PC-9 (cell line): ENCODE measurements around the gene HMGCL. TPM values are rescaled to one million over a fixed set of nuclear protein-coding genes. Genes with fewer than 3 reads are reported as not detected.
"Not testable (repeated sequence)": the region's sequence is repeated elsewhere in the genome, so short reads cannot be mapped to it uniquely, and the experiment has no call there.

ENCODE experiments used
- BruUV-seq: library from RNA; stranded (reverse); fragments of 400-500 nt; replicated peaks from 2 replicates; lab custom pipeline; 2021; lab: Mats Ljungman, UMichigan
- CTCF ChIA-PET: fragments of 300-600 bp; sonication (Branson Sonifier 250); formaldehyde crosslinking; loops from one replicate; lab custom pipeline; 2022; ENCODE audit warnings: antibody characterized with exemption; lab: Charles Lee
- POLR2A ChIA-PET: fragments of 300-600 bp; sonication (Branson Sonifier 250); formaldehyde crosslinking; loops from one replicate; lab custom pipeline; 2022; ENCODE audit warnings: antibody characterized with exemption; ENCODE audit not compliant: unreplicated experiment; lab: Charles Lee
- DNase-seq, 2 experiments: peaks; one replicate each; pipeline versions ENCODE4 v3.0.0 to v3.0.0-alpha.2; 2015 to 2022; ENCODE audit warnings: mixed read lengths in 1 of 2
- H2AFZ ChIP-seq: fragments of 200-600 bp; sonication (generic); 2 replicates; pipeline ENCODE4 v1.8.1; 2017; ENCODE audit warnings: antibody characterized with exemption
- H3F3A ChIP-seq: fragments of 200-600 bp; sonication (generic); 2 replicates; pipeline ENCODE4 v1.8.1; 2017; ENCODE audit warnings: antibody characterized with exemption, mild to moderate bottlenecking, low read depth; ENCODE audit not compliant: insufficient read depth
- H3K27ac ChIP-seq: fragments of 200-600 bp; sonication (generic); 2 replicates; pipeline ENCODE4 v1.6.1; 2016; ENCODE audit warnings: mixed run types
- H3K27me3 ChIP-seq: fragments of 200-600 bp; sonication (generic); 2 replicates; pipeline ENCODE4 v1.6.1; 2016; ENCODE audit warnings: low read depth, mixed run types; ENCODE audit not compliant: insufficient read depth
- H3K36me3 ChIP-seq: fragments of 200-600 bp; sonication (generic); 2 replicates; pipeline ENCODE4 v1.6.1; 2016; ENCODE audit warnings: low read depth, mixed run types
- H3K4me1 ChIP-seq: fragments of 200-600 bp; sonication (generic); replicated peaks from 2 replicates; pipeline ENCODE4 v1.6.1; 2016; ENCODE audit warnings: mixed run types; ENCODE audit not compliant: insufficient read depth
- H3K4me2 ChIP-seq: fragments of 200-600 bp; sonication (generic); 2 replicates; pipeline ENCODE4 v1.6.1; 2017; ENCODE audit warnings: mixed run types
- H3K4me3 ChIP-seq: fragments of 200-600 bp; sonication (generic); 2 replicates; pipeline ENCODE4 v1.6.1; 2016; ENCODE audit warnings: mixed run types
- H3K79me2 ChIP-seq: fragments of 200-600 bp; sonication (generic); 2 replicates; pipeline ENCODE4 v1.6.1; 2017; ENCODE audit warnings: low read depth, mixed run types
- H3K9me2 ChIP-seq: fragments of 200-600 bp; sonication (generic); 2 replicates; pipeline ENCODE4 v1.8.1; 2017; ENCODE audit warnings: mild to moderate bottlenecking; ENCODE audit not compliant: insufficient read depth
- H3K9me3 ChIP-seq: fragments of 200-600 bp; sonication (generic); 2 replicates; pipeline ENCODE4 v1.8.1; 2016; ENCODE audit warnings: low read depth; ENCODE audit not compliant: insufficient read depth
- H4K20me1 ChIP-seq: fragments of 200-600 bp; sonication (generic); 2 replicates; pipeline ENCODE4 v1.8.1; 2017; ENCODE audit not compliant: insufficient read depth
- EZH2 ChIP-seq: fragments of 200-600 bp; sonication (generic); IDR thresholded peaks from 2 replicates; pipeline ENCODE4 v1.8.0; 2017; ENCODE audit warnings: antibody characterized with exemption, low read depth
- intact Hi-C: fragments of 100-400 bp; cut with micrococcal nuclease; formaldehyde crosslinking; loops from one replicate; pipeline ENCODE4 v1.10.0; 2022; ENCODE audit not compliant: unreplicated experiment
- total RNA-seq: library from RNA; stranded (reverse); gene quantifications from 2 replicates; pipeline ENCODE4 v1.2.3, GENCODE V29; 2021
- TF ChIP-seq, protein P1 (sequence below): fragments of 200-600 bp; sonication (generic); conservative IDR thresholded peaks from 2 replicates; pipeline ENCODE4 v1.6.1; 2017; ENCODE audit warnings: mixed run types, antibody characterized with exemption, mild to moderate bottlenecking, moderate library complexity

The HMGCL gene
- total RNA-seq, 1 experiment from 2014 or later, result 43.2 TPM

DNA sequence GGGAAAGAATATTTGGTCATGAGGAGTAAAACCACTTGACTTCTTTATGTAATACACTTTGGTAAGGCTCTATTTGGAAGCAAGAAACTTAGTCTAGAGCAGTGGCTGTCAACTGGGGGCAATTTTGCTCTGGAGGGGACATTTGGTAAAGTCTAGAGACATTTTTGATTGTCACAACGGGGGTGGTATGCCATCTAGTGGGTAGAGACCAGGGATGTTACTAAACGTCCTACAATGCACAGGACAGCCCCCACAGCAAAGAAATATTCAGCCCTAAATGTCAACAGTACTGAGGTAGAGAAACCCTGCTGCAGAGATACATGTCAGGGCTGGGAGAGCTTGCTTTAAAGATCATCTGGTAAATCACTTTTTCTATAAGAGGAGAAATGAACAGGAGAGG is 29.3 kb upstream of the HMGCL start:
- no peaks in the 10 kb centered on the region for H3K79me2 ChIP-seq
- H3K27ac ChIP-seq, result no peak overlapping the region
- no peaks in the 10 kb centered on the region for H3K4me1 ChIP-seq
- H3K9me3 ChIP-seq, result no peaks in the 10 kb centered on the region
- POLR2A ChIA-PET, result no interaction called here
- intact Hi-C loops, result no loop called here
- DNase-seq, result no peak
- H3K27me3 ChIP-seq, result no peaks in the 10 kb centered on the region
- no peak overlapping the region for H3K4me3 ChIP-seq
- no peaks in the 10 kb centered on the region for H3F3A ChIP-seq
- no TSS peak for BruUV-seq
- no peaks in the 10 kb centered on the region for H4K20me1 ChIP-seq
- no peaks in the 10 kb centered on the region for H3K9me2 ChIP-seq
- CTCF ChIA-PET, result no interaction called here
- no peaks in the 10 kb centered on the region for H3K36me3 ChIP-seq
- TF ChIP-seq, protein P1, sequence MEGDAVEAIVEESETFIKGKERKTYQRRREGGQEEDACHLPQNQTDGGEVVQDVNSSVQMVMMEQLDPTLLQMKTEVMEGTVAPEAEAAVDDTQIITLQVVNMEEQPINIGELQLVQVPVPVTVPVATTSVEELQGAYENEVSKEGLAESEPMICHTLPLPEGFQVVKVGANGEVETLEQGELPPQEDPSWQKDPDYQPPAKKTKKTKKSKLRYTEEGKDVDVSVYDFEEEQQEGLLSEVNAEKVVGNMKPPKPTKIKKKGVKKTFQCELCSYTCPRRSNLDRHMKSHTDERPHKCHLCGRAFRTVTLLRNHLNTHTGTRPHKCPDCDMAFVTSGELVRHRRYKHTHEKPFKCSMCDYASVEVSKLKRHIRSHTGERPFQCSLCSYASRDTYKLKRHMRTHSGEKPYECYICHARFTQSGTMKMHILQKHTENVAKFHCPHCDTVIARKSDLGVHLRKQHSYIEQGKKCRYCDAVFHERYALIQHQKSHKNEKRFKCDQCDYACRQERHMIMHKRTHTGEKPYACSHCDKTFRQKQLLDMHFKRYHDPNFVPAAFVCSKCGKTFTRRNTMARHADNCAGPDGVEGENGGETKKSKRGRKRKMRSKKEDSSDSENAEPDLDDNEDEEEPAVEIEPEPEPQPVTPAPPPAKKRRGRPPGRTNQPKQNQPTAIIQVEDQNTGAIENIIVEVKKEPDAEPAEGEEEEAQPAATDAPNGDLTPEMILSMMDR, result peak; percentile 32; the same call in 1 of the 2 replicates
- no peak for TF ChIP-seq EZH2
- no peak overlapping the region for H3K4me2 ChIP-seq
- no peak overlapping the region for H2AFZ ChIP-seq

DNA sequence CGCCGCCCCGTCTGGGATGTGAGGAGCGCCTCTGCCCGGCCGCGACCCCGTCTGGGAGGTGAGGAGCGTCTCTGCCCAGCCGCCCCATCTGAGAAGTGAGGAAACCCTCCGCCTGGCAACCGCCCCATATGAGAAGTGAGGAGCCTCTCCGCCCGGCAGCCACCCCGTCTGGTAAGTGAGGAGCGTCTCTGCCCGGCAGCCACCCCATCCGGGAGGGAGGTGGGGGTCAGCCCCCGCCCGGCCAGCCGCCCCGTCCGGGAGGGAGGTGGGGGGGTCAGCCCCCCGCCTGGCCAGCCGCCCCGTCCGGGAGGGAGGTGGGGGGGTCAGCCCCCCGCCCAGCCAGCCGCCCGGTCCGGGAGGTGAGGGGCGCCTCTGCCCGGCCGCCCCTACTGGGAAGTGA is 27.9 kb upstream of the HMGCL start:
- intact Hi-C loops, result not testable (repeated sequence)

DNA sequence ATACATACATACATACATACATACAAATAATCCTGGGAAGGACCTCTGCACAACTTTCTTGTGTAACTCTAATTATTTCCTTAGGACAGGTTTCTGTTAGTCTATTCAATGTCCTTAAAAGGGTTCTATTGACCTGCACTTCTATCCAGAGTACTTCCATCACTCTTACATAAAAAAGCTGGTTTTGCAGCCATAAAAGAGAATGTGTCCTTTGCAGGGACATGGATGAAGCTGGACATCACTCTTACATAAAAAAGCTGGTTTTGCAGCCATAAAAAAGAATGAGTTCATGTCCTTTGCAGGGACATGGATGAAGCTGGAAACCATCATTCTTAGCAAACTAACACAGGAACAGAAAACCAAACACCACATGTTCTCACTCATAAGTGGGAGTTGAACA is 26.2 kb upstream of the HMGCL start:
- CTCF ChIA-PET, result interaction anchor here (0.6 to 0.7 kb wide), 2 partner anchors 26 to 539 kb away, joined by 4 read pairs; partner anchors contain the start of gene HMGCL

More for the DNA sequence above, 27.9 kb upstream of the HMGCL start:
- CTCF ChIA-PET, H3K4me2 ChIP-seq, H3K79me2 ChIP-seq, H4K20me1 ChIP-seq, H3K9me3 ChIP-seq, POLR2A ChIA-PET, BruUV-seq, H2AFZ ChIP-seq, H3K9me2 ChIP-seq, H3K4me3 ChIP-seq, H3K27ac ChIP-seq, H3K4me1 ChIP-seq, H3K27me3 ChIP-seq, DNase-seq, H3K36me3 ChIP-seq, H3F3A ChIP-seq: not testable (repeated sequence)

GRCh38 chr1:23848673-23849616 is 23.7 kb upstream of the HMGCL start:
- Histone ChIP-seq H3K4me2 (no peak overlapping the region), H3K9me3 (no peaks in the 10 kb centered on the region), H3K4me1 (no peaks in the 10 kb centered on the region), H3K9me2 (no peaks in the 10 kb centered on the region), H4K20me1 (no peaks in the 10 kb centered on the region), H3K27me3 (no peaks in the 10 kb centered on the region), H3K36me3 (no peaks in the 10 kb centered on the region), H3K79me2 (no peaks in the 10 kb centered on the region), H3K27ac (no peak overlapping the region), H3K4me3 (no peak overlapping the region), H2AFZ (no peak overlapping the region), H3F3A (no peaks in the 10 kb centered on the region)
- POLR2A ChIA-PET, result no interaction called here
- intact Hi-C loops, result no loop called here
- no TSS peak for BruUV-seq
- CTCF ChIA-PET, result interaction anchor here (0.5 kb wide), 1 partner anchor 17 kb away, joined by 6 read pairs; no protein-coding TSS in a partner anchor
- no peak for DNase-seq
- TF ChIP-seq EZH2, result no peak
- TF ChIP-seq, protein P1, result no peak

More for the DNA sequence above, 26.2 kb upstream of the HMGCL start:
- H4K20me1 ChIP-seq, intact Hi-C loops, H3K36me3 ChIP-seq, H3F3A ChIP-seq, H3K4me2 ChIP-seq, H3K9me3 ChIP-seq, H3K79me2 ChIP-seq, DNase-seq, H3K4me1 ChIP-seq, H3K9me2 ChIP-seq, H3K27me3 ChIP-seq, BruUV-seq, H3K27ac ChIP-seq, H2AFZ ChIP-seq, POLR2A ChIA-PET, H3K4me3 ChIP-seq: not testable (repeated sequence)

- H2AFZ ChIP-seq, intact Hi-C loops, H3K27me3 ChIP-seq, H3K4me2 ChIP-seq, H3K36me3 ChIP-seq, H3K4me3 ChIP-seq, BruUV-seq, H3K9me2 ChIP-seq, H3K79me2 ChIP-seq, H4K20me1 ChIP-seq, H3K27ac ChIP-seq, H3K9me3 ChIP-seq, CTCF ChIA-PET, POLR2A ChIA-PET, H3K4me1 ChIP-seq, H3F3A ChIP-seq, DNase-seq: not testable (repeated sequence)
Observed at GRCh38 chr1:23847482-23848095, 22.4 kb upstream of the HMGCL start.
